Measurements from ENCODE around the gene LHFPL6. TPM values are rescaled to one million over a fixed set of nuclear protein-coding genes. Genes with fewer than 3 reads are reported as not detected.

The LHFPL6 gene
- total RNA-seq, 2 experiments from 2014 or later: 0.60 to 0.74 TPM

GRCh38 chr13:39567569-39567968, 35.4 kb downstream of the LHFPL6 start:
- Mint-ChIP-seq H3K4me1 (ENCODE audit: low read depth) (no peaks in the 10 kb centered on the region), H3K4me3 (no peak overlapping the region), H3K27me3 (peaks cover 16% of the 10 kb centered on the region), H3K9me3 (no peaks in the 10 kb centered on the region), H3K36me3 (ENCODE audit: low read depth) (no peaks in the 10 kb centered on the region), H3K27ac (no peak overlapping the region)
- no peak for TF ChIP-seq CTCF (IDR thresholded peaks at IDR 0.05)
- ChIA-PET CTCF (no interaction called here), POLR2A (no interaction called here)
- DNase-seq: no peak
- intact Hi-C loops (cut with micrococcal nuclease): no loop called here
- ATAC-seq: no peak

- Mint-ChIP-seq H3K4me1 (ENCODE audit: low read depth) (no peaks in the 10 kb centered on the region), H3K27me3 (peaks cover 15% of the 10 kb centered on the region), H3K4me3 (no peak overlapping the region), H3K27ac (no peak overlapping the region), H3K36me3 (ENCODE audit: low read depth) (no peaks in the 10 kb centered on the region), H3K9me3 (no peaks in the 10 kb centered on the region)
- no peak for DNase-seq
- ChIA-PET CTCF (no interaction called here), POLR2A (no interaction called here)
- no peak for TF ChIP-seq CTCF (IDR thresholded peaks at IDR 0.05)
- intact Hi-C loops (cut with micrococcal nuclease): no loop called here
- no peak for ATAC-seq
These were observed 36.6 kb downstream of the LHFPL6 start for GRCh38 chr13:39566216-39566869.

- DNase-seq (no peak), ATAC-seq (no peak)
- Mint-ChIP-seq H3K9me3 (no peaks in the 10 kb centered on the region), H3K4me3 (no peak overlapping the region), H3K27ac (no peak overlapping the region), H3K27me3 (peaks cover 10% of the 10 kb centered on the region), H3K4me1 (ENCODE audit: low read depth) (no peaks in the 10 kb centered on the region), H3K36me3 (ENCODE audit: low read depth) (no peaks in the 10 kb centered on the region)
- ChIA-PET CTCF (interaction anchor here (0.7 kb wide), 1 partner anchor 51 kb away, joined by 3 read pairs; no protein-coding TSS in a partner anchor), POLR2A (no interaction called here)
- no peak for TF ChIP-seq CTCF (IDR thresholded peaks at IDR 0.05)
- intact Hi-C loops (cut with micrococcal nuclease): no loop called here
These were observed 37.7 kb downstream of the LHFPL6 start for GRCh38 chr13:39565036-39565949.

GRCh38 chr13:39563470-39563735, 39.6 kb downstream of the LHFPL6 start:
- Mint-ChIP-seq H3K4me3 (no peak overlapping the region), H3K4me1 (ENCODE audit: low read depth) (no peaks in the 10 kb centered on the region), H3K9me3 (no peaks in the 10 kb centered on the region), H3K27ac (no peak overlapping the region), H3K27me3 (peaks cover 5% of the 10 kb centered on the region), H3K36me3 (ENCODE audit: low read depth) (no peaks in the 10 kb centered on the region)
- TF ChIP-seq CTCF (IDR thresholded peaks at IDR 0.05): no peak
- intact Hi-C loops (cut with micrococcal nuclease): no loop called here
- CTCF ChIA-PET: no interaction called here
- DNase-seq: no peak
- ATAC-seq: no peak
- POLR2A ChIA-PET: no interaction called here

GRCh38 chr13:39561971-39562370, 41.0 kb downstream of the LHFPL6 start:
- H3K27me3 Mint-ChIP-seq: peaks cover 3% of the 10 kb centered on the region
- no peak for ATAC-seq
- no peak overlapping the region for H3K4me3 Mint-ChIP-seq
- no peaks in the 10 kb centered on the region for H3K9me3 Mint-ChIP-seq
- H3K4me1 Mint-ChIP-seq (ENCODE audit: low read depth): no peaks in the 10 kb centered on the region
- DNase-seq: no peak
- H3K27ac Mint-ChIP-seq: no peak overlapping the region
- CTCF ChIA-PET: no interaction called here
- no peaks in the 10 kb centered on the region for H3K36me3 Mint-ChIP-seq (ENCODE audit: low read depth)
- TF ChIP-seq CTCF (IDR thresholded peaks at IDR 0.05): no peak
- POLR2A ChIA-PET: interaction anchor here (0.6 kb wide), 2 partner anchors 184 to 1489 kb away, joined by 3 to 4 read pairs; no protein-coding TSS in a partner anchor
- intact Hi-C loops (cut with micrococcal nuclease): no loop called here

All from activated CD8-positive, alpha-beta T cell treated with anti-CD3 and anti-CD28 coated beads for 36 hours (primary cell).